GM21526 (cell line): ENCODE measurements around the gene COG2.
"Not testable (repeated sequence)": the region's sequence is repeated elsewhere in the genome, so short reads cannot be mapped to it uniquely, and the experiment has no call there.

Experiments used
- ATAC-seq: cut with Tn5 transposase; IDR thresholded peaks from one replicate; pipeline ENCODE4 v1.9.1; 2021; ENCODE audit warnings: moderate library complexity; ENCODE audit not compliant: unreplicated experiment, low FRiP score

Gene COG2

GRCh38 chr1:230698130-230698529 lies 55.8 kb downstream of the COG2 start:
- no peak for ATAC-seq

GRCh38 chr1:230698964-230699363 lies 56.7 kb downstream of the COG2 start:
- not testable (repeated sequence) for ATAC-seq

- no peak for ATAC-seq
Measured at GRCh38 chr1:230699716-230700115, 57.4 kb downstream of the COG2 start.

DNA sequence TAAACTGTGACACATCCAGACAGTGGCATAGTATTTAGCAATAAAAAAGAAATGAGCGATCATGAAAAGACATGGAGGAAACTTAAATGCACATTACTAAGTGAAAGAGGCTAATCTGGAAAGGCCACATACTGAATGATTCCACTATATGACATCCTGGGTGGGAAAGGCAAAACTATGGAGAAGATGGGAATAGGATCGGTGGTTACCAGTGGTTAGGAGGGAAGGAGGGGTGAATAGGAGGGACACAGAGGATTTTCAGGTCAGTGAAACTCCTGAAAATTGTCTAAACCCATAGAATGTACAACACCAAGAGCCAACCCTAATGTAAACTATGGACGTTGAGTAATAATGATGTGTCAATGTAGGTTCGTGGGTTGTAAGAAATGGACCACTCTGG lies 57.9 kb downstream of the COG2 start:
- ATAC-seq, result no peak

GRCh38 chr1:230701434-230701833 lies 59.2 kb downstream of the COG2 start:
- ATAC-seq, result no peak

- ATAC-seq, result no peak
Measured at GRCh38 chr1:230701895-230702768, 59.9 kb downstream of the COG2 start.

- no peak for ATAC-seq
Measured at GRCh38 chr1:230702934-230703678, 60.8 kb downstream of the COG2 start.

- no peak for ATAC-seq
Measured at GRCh38 chr1:230703679-230704385, 61.6 kb downstream of the COG2 start.

- ATAC-seq, result no peak
Measured at GRCh38 chr1:230704830-230705229, 62.5 kb downstream of the COG2 start.

DNA sequence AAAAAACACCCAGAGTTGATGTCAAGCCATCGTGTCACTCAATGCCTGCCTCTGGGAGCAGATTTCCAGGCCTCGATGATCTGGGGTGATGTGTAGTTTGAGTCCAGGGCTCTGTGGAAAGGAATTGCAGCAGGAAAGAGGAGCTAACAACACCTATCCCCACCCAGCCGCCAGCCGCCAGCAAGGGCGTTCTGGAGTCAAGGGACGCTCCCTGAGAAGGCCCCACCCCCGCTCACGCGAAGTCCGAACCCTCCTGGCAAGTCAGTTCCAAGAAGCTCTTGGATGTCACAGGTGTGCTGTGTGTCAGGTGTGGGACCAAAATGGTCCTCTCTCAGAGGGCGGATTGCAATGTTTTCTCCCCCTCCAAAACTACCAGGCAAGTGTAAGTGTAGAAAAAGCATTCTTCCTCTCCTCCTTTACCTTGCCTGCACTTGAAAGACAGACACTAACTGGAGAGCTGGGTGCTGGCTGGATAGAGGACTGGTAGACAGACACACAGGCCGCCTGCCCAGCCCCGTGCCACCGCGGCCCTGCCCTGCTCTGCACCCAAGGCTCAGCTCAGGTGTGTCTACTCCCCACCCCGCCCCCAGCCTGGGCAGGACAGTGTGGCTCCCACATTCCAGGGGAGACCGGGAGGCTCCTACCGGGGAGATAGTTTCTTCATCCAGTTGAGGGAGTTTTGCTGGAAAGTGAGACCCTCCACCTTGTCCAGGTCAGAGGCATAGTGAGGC lies 63.2 kb downstream of the COG2 start:
- no peak for ATAC-seq

DNA sequence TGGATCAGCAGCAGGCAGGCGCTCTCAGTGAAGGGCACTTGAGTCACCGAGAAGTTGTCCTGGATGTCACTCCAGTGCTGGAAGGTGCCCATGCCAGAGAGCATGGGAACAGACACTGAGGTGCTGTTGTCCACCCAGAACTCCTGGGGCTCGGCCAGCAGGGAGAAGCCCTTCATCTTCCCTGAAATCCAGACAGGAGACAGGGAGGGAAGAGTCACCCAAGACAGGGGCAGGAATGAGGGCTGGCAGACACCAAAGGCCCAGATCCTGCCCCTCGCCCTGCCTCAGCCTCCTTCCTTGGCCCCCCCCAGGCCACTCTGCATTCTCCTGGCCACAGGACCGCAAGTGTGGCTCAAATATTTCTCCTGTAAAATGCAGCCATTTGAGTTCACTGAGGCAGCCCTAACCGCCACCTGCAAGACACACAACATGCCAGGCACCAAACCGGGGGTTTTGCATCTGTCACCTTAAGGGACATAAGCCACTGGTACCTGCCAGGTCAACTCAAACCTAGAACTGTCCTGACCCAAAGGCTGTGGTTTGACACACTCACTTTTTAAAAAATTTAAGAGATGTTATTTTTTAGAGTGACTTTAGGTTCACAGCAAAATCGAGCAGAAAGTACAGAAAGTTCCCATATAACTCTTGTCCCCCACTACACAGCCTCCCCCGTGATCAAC lies 63.9 kb downstream of the COG2 start:
- no peak for ATAC-seq

- no peak for ATAC-seq
Measured at GRCh38 chr1:230706887-230707731, 64.8 kb downstream of the COG2 start.

- ATAC-seq, result no peak
Measured at GRCh38 chr1:230707732-230708630, 65.7 kb downstream of the COG2 start.

DNA sequence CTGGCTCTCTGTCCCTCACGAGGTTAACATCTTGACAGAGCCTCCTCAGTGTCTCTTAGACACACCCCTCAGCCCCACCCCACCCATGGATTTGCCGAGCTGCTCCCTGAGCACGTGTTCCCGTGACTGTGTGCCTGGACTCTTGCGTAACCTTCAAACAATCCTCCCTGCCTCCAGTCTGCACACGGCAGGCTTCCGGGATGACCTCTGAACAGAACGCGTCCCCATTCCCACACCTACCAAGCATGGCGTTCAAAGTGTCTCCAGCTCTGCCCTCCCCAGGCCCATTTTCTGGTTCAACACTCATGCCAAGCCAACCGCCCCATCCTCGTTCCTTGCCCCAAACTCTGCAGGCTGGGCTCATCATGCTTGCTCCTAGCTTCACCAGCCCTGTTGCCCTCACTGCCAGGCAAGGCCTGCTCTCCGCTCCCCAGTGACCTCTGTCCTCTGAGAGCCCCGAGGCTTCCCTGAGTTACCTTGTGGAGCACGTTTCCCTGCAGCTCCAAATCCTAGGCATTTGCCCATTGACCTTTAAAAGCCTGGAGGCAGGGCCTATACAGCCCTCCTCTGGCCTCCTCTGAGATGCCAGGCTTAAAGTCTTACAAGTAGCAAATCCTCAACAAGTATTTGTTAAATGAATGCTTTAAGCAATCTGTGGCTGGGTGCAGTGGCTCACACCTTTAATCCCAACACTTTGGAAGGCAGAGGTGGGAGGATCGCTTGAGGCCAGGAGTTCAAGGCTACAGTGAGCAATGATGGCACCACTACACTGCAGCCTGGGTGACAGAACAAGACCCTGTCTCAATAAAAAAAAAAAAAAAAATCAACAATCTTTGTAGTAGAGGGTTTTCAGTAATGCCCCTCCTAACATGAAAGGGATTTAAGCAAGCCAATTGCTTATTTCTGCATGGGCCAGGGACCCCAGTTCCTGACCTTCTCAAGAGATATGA lies 66.6 kb downstream of the COG2 start:
- ATAC-seq, result no peak

DNA sequence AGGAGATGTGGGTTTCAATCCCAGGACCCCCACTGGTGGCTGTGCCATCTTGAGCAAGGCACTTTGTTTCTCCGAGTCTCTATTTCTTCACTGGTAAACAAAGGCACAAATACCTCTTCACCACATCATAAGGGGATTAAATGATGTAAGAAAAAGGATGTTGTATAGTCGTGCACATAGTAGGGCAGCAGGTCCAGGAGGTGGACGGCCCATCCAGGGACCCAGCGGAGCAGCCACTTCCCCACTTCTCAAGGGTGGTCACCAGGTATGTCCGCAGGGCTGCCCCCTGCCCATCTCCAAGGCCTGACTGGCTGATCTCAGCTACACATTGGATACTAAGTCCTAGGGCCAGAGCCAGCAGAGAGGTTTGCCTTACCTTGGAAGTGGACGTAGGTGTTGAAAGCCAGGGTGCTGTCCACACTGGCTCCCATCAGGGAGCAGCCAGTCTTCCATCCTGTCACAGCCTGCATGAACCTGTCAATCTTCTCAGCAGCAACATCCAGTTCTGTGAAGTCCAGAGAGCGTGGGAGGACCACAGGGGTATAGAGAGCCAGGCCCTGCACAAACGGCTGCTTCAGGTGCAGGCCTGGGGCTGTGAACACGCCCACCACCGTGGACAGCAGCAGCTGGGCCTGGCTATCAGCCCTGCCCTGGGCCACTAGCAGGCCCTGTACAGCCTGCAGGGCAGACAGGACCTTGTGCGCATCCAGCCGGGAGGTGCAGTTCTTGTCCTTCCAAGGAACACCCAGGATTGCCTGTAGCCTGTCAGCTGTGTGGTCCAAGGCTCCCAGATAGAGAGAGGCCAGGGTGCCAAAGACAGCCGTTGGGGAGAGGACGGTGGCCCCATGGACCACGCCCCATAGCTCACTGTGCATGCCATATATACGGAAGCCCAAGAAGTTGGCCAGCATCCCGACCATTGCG lies 67.6 kb downstream of the COG2 start:
- no peak for ATAC-seq

- no peak for ATAC-seq
Measured at GRCh38 chr1:230710543-230710904, 68.2 kb downstream of the COG2 start.
